GM10847 (cell line): Measurements from ENCODE around the gene VAV2.

Experiments
- POLR2A ChIP-seq: IDR thresholded peaks from 2 replicates; pipeline ENCODE4 v1.6.1; 2011; ENCODE audit not compliant: insufficient read length; ENCODE audit errors: extremely low read depth

The VAV2 gene

DNA sequence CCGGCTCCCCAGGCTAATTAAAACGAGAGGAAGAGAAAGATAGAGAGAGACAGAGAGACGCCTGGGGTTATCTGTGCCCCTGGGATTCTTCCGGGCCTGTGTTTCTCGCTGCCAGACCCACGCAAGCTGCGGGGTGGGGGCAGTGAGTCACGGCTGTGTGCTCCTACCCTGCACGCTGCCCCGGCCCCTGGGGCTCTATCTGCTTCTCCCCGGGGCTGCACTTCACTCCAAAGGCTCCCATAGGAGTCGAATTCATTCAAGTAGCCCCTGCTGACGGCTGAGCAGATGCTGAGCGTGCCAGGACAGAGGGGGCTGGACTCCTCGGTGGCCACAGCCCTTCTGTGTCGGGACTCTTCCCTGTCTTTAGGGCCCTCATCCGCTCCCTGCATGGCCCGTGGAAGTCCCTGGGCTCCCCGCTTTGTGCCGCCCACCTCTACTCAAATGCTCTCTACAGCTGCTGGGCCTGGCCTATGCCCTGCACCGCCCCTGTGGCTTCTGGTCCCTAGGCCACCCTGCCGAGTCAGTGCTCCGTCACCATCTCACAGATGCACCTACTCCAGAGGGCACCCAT, 276.7 kb downstream of the VAV2 start:
- no peak for TF ChIP-seq POLR2A

DNA sequence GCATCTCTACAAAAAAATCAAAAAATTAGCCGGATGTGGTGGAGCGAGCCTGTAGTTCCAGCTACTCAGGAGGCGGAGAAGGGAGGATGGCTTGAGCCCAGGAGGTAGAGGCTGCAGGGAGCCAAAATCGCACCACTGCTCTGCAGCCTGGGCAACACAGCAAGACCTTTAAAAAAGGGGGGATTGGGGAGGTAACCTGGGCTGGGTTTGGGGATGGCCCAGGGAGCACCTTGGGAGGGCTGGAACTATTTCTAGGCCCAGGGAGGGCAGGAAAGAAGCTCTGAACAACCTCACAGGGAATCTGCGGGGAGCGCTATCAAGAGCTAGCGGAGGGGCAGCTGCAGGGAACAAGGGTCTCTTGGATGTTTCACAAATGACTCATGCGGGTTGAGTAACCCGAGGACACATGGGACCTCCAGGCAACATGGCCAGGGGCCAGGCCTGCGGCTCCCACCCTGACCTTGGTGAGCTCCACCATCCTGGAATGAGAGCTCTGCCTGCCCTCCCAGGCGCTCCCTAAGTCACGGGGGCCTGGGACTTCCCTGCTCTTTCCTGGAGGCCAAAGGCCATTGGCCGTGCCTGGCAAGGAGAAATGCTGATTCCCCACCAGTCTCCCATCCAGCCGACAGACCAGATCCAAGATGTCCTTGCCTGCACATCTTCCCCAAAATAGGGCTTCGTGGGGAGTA, 277.4 kb downstream of the VAV2 start:
- TF ChIP-seq POLR2A: no peak

DNA sequence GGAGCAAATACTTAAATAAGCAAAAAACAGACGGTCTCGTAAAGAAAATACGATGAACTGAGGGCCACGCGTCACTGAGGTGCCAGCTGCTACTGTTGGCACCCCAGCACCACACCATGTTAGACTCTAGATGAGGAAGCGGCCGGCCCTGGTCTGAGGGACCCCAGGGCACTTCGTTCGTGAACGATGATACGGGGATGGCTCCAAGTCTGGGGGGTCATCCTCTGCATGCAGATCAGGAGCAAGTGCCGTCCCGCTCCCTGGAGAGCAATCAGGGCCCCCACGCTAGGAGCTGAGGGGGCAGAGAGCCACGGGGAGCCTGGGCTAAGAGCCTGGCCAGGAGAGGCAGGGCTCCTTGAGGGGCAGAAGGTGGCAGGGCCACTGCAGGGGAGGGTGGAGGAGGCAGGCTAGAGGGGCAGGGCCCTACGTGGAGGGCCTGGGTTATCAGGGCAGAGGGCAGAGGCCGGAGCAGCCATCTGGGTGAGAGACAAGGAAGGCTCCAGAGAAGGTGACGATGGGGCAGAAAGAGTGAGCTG, 278.1 kb downstream of the VAV2 start:
- TF ChIP-seq POLR2A: no peak

DNA sequence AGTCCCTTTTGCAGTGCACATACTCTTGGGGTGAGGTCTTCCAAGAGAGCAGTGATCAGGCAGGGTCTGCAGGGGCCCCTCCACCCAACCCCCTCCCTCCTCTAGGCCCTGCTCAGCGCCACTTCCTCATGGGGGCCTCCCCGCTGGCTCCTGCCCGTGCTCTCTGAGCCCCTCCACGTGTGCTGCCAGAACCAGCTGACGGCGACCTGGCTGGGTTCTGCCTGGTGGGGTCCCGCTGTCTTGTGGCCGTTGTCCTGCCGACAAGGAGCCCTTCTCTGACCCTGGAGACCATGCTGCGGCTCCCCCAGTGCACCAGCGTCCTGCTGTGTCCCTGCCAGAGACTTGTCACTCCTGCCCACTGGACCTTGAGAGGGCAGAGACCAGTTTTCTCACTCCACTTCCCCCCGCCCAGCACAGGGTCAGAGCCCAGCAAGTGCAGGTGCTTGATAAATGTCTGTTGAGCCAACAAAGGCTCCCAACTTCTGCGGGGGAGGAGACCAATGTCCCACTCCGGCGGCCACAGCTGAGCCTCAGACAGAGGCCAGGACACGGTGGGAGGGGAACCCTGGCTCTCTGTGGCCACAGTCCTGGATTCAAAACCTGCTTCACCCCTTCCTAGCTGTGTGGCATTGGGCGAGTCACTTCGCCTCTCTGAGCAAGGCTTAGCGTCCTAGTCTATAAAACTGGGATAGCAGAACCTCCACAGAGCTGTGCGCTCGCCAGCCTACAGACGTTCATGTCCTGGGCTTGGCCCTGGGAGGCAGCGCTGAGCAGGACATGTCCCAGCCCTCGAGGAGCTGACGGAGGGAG, 278.8 kb downstream of the VAV2 start:
- no peak for TF ChIP-seq POLR2A

DNA sequence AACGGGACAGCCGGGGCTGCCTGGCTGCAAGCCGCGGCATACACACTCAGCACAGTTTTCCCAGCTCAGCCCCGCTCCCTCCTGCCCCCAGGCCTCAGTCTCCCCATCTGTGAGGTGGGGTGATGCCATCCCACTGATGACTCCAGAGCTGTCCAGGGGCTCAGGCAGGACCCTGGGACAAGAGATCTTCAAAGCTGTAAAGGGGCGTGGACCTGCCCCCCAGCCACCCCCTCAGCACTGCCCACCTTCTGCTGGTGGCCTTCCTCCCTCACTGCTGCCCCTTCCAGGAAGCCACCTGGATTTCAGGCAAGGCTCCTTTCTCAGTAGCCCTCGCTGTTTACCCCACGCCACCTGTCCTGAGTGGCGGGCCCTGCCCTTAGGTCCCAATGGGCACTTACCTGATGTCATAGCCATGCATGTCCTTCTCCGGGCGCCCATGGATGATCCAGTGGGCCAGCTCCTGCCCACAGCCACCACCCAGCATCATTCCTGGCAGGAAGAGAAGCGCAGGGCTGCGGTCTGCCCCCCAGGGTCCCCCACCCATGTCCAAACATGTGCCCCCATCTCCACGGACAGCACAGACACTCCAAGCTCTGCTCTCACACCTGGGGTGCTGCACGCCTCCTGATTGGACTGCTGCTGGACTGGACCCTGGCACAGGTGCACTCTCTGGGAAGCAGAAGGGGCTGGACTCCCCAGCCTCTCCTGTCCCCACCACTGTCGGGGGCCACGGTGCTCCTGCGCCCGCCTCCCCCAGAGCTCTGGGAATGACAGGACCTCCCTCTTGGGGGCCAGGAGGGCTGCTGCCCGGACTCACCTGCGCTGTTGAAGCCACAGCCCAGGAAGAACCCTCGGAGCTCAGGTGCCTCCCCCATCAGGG, 279.7 kb downstream of the VAV2 start:
- no peak for TF ChIP-seq POLR2A
